GM12878 (cell line): Measurements from ENCODE around the gene CRAMP1. TPM values are rescaled to one million over a fixed set of nuclear protein-coding genes. Genes with fewer than 3 reads are reported as not detected.

ENCODE experiments used
- ATAC-seq: fragments of 200-7000 bp; cut with Tn5 transposase; 3 replicates; pipeline ENCODE4 v1.9.1; 2020; ENCODE audit warnings: mild to moderate bottlenecking, moderate library complexity
- BruUV-seq: library from RNA; stranded (reverse); fragments of 400-500 nt; replicated peaks from 2 replicates; lab custom pipeline; 2021; lab: Mats Ljungman, UMichigan
- CTCF ChIA-PET: fragments of 300-600 bp; sonication (Branson Sonifier 250); formaldehyde crosslinking; extraction: SDS; loops from one replicate; lab custom pipeline; 2021; ENCODE audit warnings: inconsistent platforms; lab: Yijun Ruan, JAX
- POLR2A ChIA-PET: fragments of 350-600 bp; formaldehyde crosslinking; extraction: SDS; loops from one replicate; lab custom pipeline; 2021; ENCODE audit warnings: inconsistent platforms; lab: Charles Lee
- RAD21 ChIA-PET: fragments of 300-600 bp; sonication (Branson Sonifier 250); formaldehyde crosslinking; loops from one replicate; lab custom pipeline; 2023; ENCODE audit warnings: antibody characterized with exemption; ENCODE audit not compliant: unreplicated experiment; lab: Charles Lee
- SMC1A ChIA-PET: fragments of 300-600 bp; sonication (Branson Sonifier 250); formaldehyde crosslinking; loops from one replicate; lab custom pipeline; 2023; ENCODE audit not compliant: unreplicated experiment, uncharacterized antibody; lab: Charles Lee
- DNase-seq: peaks from one replicate; pipeline ENCODE4 v3.0.0-alpha.2; 2011; ENCODE audit warnings: low read depth, low spot score
- FAIRE-seq: peaks from 3 replicates; lab custom pipeline; 2011; peaks lifted over from hg19 to GRCh38; lab: Jason Lieb, UNC
- H2AFZ ChIP-seq: 2 replicates; pipeline ENCODE4 v1.6.0; 2011; ENCODE audit warnings: low read depth, low read length, control low read depth; ENCODE audit not compliant: control insufficient read depth
- H3K27ac ChIP-seq: 2 replicates; pipeline ENCODE4 v1.5.1; 2011; ENCODE audit warnings: control low read depth; ENCODE audit not compliant: control insufficient read depth, insufficient read depth
- H3K27me3 ChIP-seq, 2 experiments: replicated peaks in 1 of 2; 2 replicates each; pipeline versions ENCODE4 v1.6.0 to v1.6.1; 2011; ENCODE audit warnings: low read length in 1 of 2; ENCODE audit not compliant: control insufficient read depth in 2 of 2, insufficient read depth in 2 of 2
- H3K36me3 ChIP-seq, 2 experiments: 2 replicates each; pipeline ENCODE4 v1.5.1; 2011; ENCODE audit warnings: low read length in 1 of 2; ENCODE audit not compliant: control insufficient read depth in 2 of 2, insufficient read depth in 2 of 2
- H3K4me1 ChIP-seq: 2 replicates; pipeline ENCODE4 v1.6.1; 2011; ENCODE audit warnings: mild to moderate bottlenecking, low read length, moderate library complexity, mixed read lengths; ENCODE audit not compliant: control insufficient read depth, insufficient read depth
- H3K4me2 ChIP-seq: 2 replicates; pipeline ENCODE4 v1.6.0; 2011; ENCODE audit warnings: control low read depth; ENCODE audit not compliant: control insufficient read depth, insufficient read depth
- H3K4me3 ChIP-seq: fragments of 200-600 bp; sonication (generic); 2 replicates; pipeline ENCODE4 v1.5.1; 2016
- H3K79me2 ChIP-seq: 2 replicates; pipeline ENCODE4 v1.6.0; 2011; ENCODE audit warnings: low read length; ENCODE audit not compliant: control insufficient read depth, insufficient read depth
- H3K9ac ChIP-seq: 2 replicates; pipeline ENCODE4 v1.8.0; 2011; ENCODE audit warnings: low read length, control low read depth, mixed read lengths; ENCODE audit not compliant: control insufficient read depth, insufficient read depth
- H3K9me3 ChIP-seq: replicated peaks from 3 replicates; pipeline ENCODE4 v1.5.1; 2011; ENCODE audit warnings: mild to moderate bottlenecking, low read length; ENCODE audit not compliant: control insufficient read depth, insufficient read depth
- H4K20me1 ChIP-seq: 2 replicates; pipeline ENCODE4 v1.6.0; 2011; ENCODE audit not compliant: control insufficient read depth, insufficient read depth
- BACH1 ChIP-seq: fragments of 450-650 bp; IDR thresholded peaks from 2 replicates; pipeline ENCODE4 v1.6.1; 2017; ENCODE audit warnings: mild to moderate bottlenecking, borderline replicate concordance
- HCFC1 ChIP-seq: fragments of 150-350 bp; IDR thresholded peaks from 2 replicates; pipeline ENCODE4 v1.6.1; 2014; ENCODE audit warnings: low read length
- IKZF2 ChIP-seq, 2 experiments: fragments of 450-650 bp; IDR thresholded peaks; 2 replicates each; pipeline ENCODE4 v1.6.1; 2017; ENCODE audit warnings: mild to moderate bottlenecking in 2 of 2, moderate library complexity in 2 of 2
- NR2F1 ChIP-seq: fragments of 450-650 bp; conservative IDR thresholded peaks from 2 replicates; pipeline ENCODE4 v1.6.1; 2017; ENCODE audit warnings: mild to moderate bottlenecking
- RELB ChIP-seq: fragments of 450-650 bp; IDR thresholded peaks from 2 replicates; pipeline ENCODE4 v1.6.1; 2017; ENCODE audit warnings: low read depth, mild to moderate bottlenecking, moderate library complexity
- SUZ12 ChIP-seq: fragments of 200-600 bp; sonication (generic); IDR thresholded peaks from one replicate; pipeline ENCODE4 v1.6.1; 2018; ENCODE audit warnings: antibody characterized with exemption, mild to moderate bottlenecking; ENCODE audit not compliant: unreplicated experiment
- WGBS: methylation state at CpG from one replicate; pipeline ENCODE4 v1.1.6; 2016; ENCODE audit warnings: low lambda C conversion rate; ENCODE audit not compliant: insufficient replicate concordance, insufficient coverage; ENCODE audit errors: missing lambda C conversion rate; 5-methylcytosine and 5-hydroxymethylcytosine counted together
- in situ Hi-C: fragments of 300-500 bp; cut with MboI; formaldehyde crosslinking; loops from 9 replicates; pipeline ENCODE4 v1.14.3; 2018; ENCODE audit warnings: mixed read lengths
- intact Hi-C: fragments of 100-400 bp; cut with micrococcal nuclease; formaldehyde crosslinking; loops from one replicate; pipeline ENCODE4 v1.14.2; 2022; ENCODE audit not compliant: unreplicated experiment
- polyA plus RNA-seq, 11 experiments: library from polyadenylated mRNA; depleted of rRNA in 4 of 11; unstranded in 6 of 11; stranded (reverse) in 5 of 11; fragments of >200 nt; fragmentation: Nextera tagmentation in 4 of 11; fragmentation: Illumina TruSeq in 1 of 11; extraction: Ambion mirVana in 4 of 11; extraction: Trizol in 1 of 11; gene quantifications; 1 replicate in 1 of 11; 2 replicates in 10 of 11; pipeline versions ENCODE4 v1.2.1 to v1.2.3, GENCODE V29; 2011 to 2016; ENCODE audit warnings: inconsistent platforms in 2 of 11, missing spikeins in 2 of 11, low read depth in 1 of 11
- total RNA-seq, 4 experiments: library from RNA; depleted of rRNA in 3 of 4; stranded (reverse); fragments of >200 nt in 3 of 4; fragmentation: Illumina TruSeq in 1 of 4; extraction: Trizol in 1 of 4; gene quantifications; 2 replicates each; pipeline versions ENCODE4 v1.2.1 to v1.2.3, GENCODE V29; 2013 to 2021
- TF ChIP-seq, protein P1 (sequence below): fragments of 450-650 bp; IDR thresholded peaks from 2 replicates; pipeline ENCODE4 v1.6.1; 2018; ENCODE audit warnings: mild to moderate bottlenecking, low read depth, moderate library complexity; ENCODE audit not compliant: partially characterized antibody

CRAMP1 gene
- total and polyA plus RNA-seq, 10 of the 15 experiments (the other 5 are each of a cell fraction or from before 2014, with no cell fraction given): 0.37 to 9.8 (median 3.9) TPM

- TF ChIP-seq, protein P1, sequence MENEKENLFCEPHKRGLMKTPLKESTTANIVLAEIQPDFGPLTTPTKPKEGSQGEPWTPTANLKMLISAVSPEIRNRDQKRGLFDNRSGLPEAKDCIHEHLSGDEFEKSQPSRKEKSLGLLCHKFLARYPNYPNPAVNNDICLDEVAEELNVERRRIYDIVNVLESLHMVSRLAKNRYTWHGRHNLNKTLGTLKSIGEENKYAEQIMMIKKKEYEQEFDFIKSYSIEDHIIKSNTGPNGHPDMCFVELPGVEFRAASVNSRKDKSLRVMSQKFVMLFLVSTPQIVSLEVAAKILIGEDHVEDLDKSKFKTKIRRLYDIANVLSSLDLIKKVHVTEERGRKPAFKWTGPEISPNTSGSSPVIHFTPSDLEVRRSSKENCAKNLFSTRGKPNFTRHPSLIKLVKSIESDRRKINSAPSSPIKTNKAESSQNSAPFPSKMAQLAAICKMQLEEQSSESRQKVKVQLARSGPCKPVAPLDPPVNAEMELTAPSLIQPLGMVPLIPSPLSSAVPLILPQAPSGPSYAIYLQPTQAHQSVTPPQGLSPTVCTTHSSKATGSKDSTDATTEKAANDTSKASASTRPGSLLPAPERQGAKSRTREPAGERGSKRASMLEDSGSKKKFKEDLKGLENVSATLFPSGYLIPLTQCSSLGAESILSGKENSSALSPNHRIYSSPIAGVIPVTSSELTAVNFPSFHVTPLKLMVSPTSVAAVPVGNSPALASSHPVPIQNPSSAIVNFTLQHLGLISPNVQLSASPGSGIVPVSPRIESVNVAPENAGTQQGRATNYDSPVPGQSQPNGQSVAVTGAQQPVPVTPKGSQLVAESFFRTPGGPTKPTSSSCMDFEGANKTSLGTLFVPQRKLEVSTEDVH: no peak
- TF ChIP-seq BACH1 (peak; percentile 71; the same call in 1 of the 2 replicates), RELB (0 out of 2 replicates have a peak, but pooled peaks have one; percentile 36), IKZF2 (IDR thresholded peaks at IDR 0.05) (peak in 1 of 2 experiments; percentile 14; a peak in 1 of 4 replicates), SUZ12 (no peak), NR2F1 (0 out of 2 replicates have a peak, but pooled peaks have one; percentile 35)
Measured at GRCh38 chr16:1678500-1679098, 66.4 kb downstream of the CRAMP1 start (continued).

DNA sequence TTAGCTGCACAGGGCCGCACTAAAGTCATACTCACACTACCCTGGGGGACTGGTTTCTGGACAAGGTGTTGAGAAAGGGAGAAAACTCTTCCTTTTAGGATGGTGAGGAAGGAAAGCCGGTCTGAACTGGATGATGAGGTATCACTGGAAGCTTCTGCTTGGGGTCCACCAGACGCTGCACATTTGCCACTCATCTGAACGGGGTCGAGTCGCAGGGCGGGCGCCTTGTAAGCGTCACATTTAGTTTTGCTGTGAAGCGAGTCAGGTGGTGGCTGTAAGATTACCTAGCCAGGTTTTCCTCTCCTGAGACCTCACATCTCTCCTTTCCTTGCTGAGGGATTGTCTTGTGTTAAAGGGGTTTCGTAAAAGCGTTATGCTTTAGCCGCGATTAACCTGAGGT lies 68.2 kb downstream of the CRAMP1 start:
- Histone ChIP-seq H4K20me1 (peaks cover 4% of the 10 kb centered on the region; the same call in 1 of the 2 replicates), H3K36me3 (peaks cover 1 to 4% of the 10 kb centered on the region in 2 experiments; a peak in 2 of 4 replicates), H2AFZ (no peak overlapping the region), H3K4me3 (0 out of 2 replicates have a peak overlapping the region, but pooled peaks have one; percentile 22), H3K27ac (no peak overlapping the region), H3K79me2 (peaks cover 44% of the 10 kb centered on the region), H3K4me2 (peak overlapping the region; percentile 92), H3K27me3 (no peaks in the 10 kb centered on the region), H3K4me1 (no peaks in the 10 kb centered on the region; the same call in 1 of the 2 replicates), H3K9me3 (no peaks in the 10 kb centered on the region), H3K9ac (no peak overlapping the region)
- ATAC-seq: no peak
- ChIA-PET RAD21 (no interaction called here), CTCF (interaction anchor here (1.4 kb wide), 1 partner anchor 25 kb away, joined by 4 read pairs; the partner anchor contains the start of gene MAPK8IP3), SMC1A (no interaction called here), POLR2A (no interaction called here)
- DNase-seq: no peak
- no TSS peak for BruUV-seq
- WGBS: 96% methylated on average over 14 of the region's 14 CpGs
- in situ Hi-C loops: no loop called here
- intact Hi-C loops: no loop called here
- TF ChIP-seq HCFC1: no peak
- FAIRE-seq: no peak
